D341Med (cell line): ENCODE results near the gene CARMIL3.
"Not testable (repeated sequence)": the region's sequence is repeated elsewhere in the genome, so short reads cannot be mapped to it uniquely, and the experiment has no call there.

Experiments used
- DNase-seq: peaks from one replicate; pipeline ENCODE4 v3.0.0; 2012; ENCODE audit warnings: low spot score

The CARMIL3 gene, protein sequence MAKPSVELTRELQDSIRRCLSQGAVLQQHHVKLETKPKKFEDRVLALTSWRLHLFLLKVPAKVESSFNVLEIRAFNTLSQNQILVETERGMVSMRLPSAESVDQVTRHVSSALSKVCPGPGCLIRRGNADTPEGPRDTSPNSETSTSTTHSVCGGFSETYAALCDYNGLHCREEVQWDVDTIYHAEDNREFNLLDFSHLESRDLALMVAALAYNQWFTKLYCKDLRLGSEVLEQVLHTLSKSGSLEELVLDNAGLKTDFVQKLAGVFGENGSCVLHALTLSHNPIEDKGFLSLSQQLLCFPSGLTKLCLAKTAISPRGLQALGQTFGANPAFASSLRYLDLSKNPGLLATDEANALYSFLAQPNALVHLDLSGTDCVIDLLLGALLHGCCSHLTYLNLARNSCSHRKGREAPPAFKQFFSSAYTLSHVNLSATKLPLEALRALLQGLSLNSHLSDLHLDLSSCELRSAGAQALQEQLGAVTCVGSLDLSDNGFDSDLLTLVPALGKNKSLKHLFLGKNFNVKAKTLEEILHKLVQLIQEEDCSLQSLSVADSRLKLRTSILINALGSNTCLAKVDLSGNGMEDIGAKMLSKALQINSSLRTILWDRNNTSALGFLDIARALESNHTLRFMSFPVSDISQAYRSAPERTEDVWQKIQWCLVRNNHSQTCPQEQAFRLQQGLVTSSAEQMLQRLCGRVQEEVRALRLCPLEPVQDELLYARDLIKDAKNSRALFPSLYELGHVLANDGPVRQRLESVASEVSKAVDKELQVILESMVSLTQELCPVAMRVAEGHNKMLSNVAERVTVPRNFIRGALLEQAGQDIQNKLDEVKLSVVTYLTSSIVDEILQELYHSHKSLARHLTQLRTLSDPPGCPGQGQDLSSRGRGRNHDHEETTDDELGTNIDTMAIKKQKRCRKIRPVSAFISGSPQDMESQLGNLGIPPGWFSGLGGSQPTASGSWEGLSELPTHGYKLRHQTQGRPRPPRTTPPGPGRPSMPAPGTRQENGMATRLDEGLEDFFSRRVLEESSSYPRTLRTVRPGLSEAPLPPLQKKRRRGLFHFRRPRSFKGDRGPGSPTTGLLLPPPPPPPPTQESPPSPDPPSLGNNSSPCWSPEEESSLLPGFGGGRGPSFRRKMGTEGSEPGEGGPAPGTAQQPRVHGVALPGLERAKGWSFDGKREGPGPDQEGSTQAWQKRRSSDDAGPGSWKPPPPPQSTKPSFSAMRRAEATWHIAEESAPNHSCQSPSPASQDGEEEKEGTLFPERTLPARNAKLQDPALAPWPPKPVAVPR (N-terminal part only)

DNA sequence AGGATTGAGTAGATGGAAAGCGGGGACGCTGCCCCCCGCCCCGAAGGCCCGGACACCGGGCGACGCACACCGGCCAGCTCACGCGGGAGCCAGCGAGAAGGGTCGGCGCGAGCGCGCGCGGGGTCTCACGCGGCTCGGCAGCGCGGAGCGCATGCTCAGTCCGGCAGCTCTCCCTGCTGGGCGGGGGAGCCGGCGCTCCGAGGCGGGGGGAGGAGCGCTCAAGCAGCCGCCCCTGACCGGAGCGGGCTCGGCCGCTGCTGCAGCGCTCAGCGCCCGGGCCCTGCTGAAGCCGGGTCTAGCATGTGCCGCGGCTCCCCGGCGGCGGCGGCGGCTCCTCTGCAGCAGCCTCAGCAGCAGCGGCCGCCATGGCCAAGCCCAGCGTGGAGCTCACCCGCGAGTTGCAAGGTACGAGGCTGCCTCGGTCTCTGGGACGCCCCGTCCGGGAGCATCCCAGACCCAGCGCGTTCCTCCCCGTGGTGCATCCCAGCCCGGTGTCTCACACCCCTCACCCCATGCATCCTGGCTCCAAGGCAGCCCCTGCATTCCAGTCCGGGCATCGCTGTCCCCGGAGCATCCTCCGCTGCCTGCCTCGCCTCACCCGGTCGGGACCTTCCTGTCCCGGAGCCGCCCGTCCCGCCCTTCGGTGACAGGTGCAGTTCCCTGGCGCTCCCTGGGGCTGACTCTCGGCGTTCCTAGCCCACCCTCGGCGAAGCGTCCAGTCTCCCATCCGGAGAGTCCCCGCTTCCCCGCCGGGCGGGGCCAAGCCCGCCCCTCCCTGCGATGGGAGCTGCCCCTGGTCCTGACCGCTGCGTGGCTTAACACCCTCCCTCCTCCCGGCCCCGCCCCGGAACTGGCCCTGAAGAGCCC, at the start of gene CARMIL3:
TSS of gene CARMIL3 (plus strand) at position 221 of the 867 bp plus-strand sequence. CDS start at position 366, 145 bp downstream.
- peak; percentile 97 for DNase-seq

DNA sequence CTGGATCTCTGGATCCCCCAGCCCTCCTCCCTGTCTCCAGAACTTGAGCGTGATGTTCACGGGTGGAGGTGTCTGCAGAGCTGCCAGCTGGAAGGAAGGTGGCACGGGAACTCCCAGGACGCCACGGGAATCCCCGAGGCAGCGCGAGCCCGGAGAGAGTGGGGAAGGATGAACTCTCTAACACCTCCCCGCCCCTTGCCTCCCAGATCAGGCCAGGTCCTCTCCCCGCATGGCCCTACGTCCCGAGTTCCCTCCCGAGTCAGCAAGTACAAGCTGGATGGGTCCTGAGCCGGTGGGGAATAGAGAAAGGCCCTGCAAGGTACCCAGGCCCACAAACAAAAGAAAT, 45.4 kb upstream of the CARMIL3 start:
- not testable (repeated sequence) for DNase-seq

DNA sequence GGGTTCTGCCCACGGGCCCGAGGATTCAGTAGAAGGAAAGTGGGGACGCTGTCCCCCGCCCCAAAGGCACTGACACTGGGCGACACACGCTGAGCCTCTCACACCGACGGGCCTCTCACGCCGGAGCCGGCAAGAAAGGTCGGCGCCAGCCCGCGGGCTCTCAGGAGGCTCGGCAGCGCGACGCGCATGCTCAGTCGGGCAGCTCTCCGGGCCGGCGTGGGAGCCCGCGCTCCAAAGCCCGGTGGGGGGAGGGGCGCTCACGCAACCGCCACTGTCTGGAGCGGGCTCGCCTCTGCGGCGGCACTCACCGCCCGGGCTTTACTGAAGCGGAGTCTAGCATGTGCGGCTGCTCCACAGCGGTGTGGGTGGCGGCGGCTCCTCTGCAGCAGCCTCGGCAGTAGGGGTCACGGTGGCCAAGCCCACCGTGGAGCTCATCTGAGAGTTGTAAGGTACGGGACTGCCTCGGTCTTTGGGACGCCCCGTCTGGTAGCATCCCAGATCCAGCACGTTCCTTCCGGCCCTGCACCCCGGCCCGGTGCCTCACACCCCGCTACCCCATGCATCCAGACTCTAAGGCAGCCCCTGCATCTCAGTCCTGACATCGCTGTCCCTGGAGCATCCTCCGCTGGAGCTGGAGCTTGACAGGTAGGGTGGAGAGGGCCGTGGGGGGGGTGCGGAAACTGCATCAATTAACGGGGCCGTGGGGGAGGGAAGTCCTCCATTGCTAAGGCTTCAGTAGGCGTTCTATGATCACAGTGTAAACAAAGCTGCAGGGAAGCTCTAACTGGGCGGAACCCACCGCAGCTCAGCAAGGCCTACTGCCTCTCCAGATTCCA, 44.8 kb upstream of the CARMIL3 start:
- not testable (repeated sequence) for DNase-seq

DNA sequence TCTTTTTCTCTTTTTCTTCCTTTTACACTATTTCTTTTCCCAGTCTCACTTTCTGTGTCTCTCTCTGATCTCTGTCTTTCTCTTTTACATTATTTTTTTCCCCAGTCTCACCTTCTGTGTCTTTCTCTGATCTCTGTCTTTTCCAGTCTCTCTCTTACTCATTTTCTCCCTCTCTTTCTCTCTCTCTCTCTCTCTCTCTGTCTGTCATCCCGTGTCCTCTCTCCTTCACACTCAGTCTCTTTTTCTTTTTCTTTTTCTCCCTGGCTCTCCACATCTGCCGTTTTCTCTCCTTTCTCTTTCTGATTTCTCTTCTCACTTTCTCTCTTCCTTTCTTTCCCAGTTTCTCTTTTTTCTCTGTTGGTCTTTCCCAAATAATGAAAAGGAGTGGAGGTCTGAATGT, 40.8 kb upstream of the CARMIL3 start:
- no peak for DNase-seq

DNA sequence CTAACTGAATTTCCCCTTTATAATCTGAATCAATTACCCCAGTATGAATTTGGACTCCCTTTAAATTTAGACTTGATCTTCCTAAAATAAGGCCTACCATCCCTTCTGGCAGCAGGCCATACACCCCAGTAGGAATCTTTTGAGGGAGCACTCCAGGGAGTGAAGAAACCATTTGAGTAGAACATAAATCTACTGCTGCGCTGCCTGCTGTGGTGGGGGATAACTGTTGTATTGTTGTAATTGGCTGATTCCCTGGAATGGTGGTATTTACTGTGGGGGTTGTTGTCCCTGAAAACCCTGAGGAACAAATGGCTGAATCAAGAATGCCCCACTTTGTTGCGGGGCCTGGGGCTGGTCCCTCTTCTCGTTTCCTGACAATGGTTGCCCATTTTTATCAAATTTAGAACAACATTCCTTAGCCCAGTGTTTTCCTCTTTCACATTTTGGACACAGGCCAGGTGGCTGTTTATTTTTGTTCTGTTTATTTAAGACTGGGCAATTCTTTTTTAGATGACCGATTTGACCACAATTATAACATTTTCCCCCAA, 39.0 kb upstream of the CARMIL3 start:
- DNase-seq = not testable (repeated sequence)

DNA sequence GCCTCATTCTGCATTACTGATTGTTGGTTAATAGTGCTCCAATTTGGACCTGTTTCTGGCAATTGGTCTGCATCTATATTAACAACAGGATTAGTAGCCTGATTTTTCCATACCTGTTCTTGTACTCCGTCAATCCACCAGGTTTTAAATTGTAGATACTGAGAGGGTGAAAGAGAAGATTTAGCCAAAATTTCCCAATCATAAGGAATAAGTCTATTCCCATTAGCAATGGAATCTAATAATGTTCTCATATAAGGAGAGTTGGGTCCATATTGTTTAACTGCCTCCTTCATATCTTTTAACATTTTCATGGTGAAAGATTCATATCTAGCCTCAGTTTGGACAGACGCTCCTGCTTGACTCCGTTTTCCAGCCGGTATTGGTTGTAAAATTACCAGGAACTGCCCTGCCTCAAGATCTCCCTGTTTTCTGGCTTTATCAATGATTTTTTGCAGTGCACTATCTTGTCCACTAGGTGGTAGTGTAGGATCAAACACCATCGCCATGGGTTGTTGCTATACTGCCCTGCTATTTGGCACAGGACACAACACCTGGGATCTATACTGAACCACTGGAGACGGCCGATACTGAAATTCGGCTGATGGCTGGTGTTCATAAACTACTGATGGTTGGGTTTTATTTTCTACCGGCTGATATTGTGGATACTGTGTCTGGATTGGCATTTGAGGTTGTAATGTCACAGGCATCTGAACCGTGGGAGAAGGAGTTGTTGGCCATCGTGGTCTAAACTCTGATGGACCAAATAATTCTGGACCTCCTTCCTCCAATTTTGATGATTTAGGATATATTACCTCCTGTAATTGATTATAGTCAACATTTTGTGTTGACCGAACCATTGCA, 37.9 kb upstream of the CARMIL3 start:
- DNase-seq = peak; percentile 78

DNA sequence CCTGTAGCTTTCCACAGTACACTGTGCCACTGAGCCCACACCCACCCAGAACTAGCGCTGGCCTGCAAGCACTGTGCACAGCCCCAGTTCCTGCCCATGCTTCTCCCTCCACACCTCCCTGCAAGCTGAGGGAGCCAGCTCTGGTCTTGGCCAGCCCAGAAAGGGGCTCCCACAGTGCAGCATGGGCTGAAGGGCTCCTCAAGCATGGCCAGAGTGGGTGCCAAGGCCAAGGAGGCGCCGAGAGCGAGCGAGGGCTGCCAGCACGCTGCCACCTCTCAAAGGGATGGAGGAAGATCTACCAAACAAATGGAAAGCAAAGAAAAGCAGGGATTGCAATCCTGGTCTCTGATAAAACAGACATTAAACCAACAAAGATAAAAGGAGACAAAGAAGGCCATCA, 36.1 kb upstream of the CARMIL3 start:
- not testable (repeated sequence) for DNase-seq

DNA sequence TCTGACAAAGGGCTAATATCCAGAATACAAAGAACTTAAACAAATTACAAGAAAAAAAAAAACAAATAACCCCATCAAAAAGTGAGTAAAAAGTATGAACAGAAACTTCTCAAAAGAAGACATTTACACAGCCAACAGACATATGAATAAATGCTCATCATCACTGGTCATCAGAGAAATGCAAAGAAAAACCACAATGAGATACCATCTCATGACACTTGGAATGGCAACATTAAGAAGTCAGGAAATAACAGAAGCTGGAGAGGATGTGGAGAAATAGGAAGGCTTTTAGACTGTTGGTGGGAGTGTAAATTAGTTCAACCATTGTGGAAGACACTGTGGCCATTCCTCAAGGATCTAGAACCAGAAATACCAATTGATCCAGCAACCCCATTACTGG, 32.8 kb upstream of the CARMIL3 start:
- DNase-seq = not testable (repeated sequence)

DNA sequence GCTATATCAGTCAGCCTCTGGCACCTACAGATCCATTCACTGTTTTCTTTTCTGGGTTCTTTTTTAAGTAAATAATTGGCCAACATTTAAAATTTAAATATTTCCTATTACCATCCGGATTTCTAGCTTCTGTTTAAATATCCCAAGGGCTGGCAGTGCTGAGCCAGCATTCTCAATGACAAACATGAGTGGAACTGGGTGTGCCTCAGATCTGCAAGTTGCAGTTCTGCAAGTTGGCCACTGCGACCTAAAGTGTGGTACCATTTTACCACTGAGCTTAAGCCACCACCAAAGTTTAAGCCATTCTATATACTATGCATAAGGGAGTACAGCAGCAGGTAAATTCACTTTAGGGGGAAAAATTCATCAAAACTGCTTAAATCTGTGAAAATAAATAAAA, 31.9 kb upstream of the CARMIL3 start:
- not testable (repeated sequence) for DNase-seq

DNA sequence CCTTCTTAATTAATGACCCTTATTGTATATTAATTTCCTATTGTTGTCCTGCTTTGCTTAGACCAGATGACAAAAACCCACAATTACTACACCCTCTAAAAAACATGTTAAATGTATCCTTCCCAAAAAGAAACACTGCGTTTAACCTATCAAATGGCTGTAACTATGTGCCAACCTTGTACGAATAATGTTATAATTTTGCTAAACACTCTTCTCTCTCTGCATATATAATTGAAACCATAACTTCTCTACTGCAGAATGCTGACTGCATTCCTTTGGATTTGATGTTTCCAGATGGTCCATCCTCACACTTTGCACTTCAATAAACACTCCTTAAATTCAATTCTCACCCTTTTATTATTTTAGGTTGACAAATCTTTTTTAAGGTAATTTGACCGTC, 31.3 kb upstream of the CARMIL3 start:
- DNase-seq = not testable (repeated sequence)

DNA sequence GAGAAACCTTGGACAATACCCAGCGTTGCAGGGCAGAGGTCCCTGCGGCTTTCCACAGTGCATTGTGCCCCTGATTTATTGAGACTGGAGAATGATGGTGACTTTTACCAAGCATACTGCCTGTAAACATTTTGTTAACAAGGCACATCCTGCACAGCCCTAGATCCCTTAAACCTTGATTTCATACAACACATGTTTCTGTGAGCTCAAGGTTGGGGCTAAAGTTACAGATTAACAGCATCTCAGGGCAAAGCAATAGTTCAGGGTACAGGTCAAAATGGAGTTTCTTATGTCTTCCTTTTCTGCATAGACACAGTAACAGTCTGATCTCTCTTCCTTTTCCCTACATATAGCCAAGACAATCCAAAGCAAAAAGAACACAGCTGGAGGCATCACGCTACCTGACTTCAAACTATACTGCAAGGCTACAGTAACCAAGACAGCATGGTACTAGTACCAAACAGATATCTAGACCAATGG, 26.8 kb upstream of the CARMIL3 start:
- DNase-seq = not testable (repeated sequence)

DNA sequence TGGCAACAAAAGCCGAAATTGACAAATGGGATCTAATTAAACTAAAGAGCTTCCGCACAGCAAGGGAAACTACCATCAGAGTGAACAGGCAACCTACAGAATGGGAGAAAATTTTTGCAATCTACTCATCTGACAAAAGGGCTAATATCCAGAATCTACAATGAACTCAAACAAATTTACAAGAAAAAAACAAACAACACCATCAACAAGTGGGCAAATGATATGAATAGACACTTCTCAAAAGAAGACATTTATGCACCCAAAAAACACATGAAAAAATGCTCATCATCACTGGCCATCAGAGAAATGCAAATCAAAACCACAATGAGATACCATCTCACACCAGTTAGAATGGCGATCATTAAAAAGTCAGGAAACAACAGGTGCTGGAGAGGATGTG, 22.1 kb upstream of the CARMIL3 start:
- DNase-seq = not testable (repeated sequence)

DNA sequence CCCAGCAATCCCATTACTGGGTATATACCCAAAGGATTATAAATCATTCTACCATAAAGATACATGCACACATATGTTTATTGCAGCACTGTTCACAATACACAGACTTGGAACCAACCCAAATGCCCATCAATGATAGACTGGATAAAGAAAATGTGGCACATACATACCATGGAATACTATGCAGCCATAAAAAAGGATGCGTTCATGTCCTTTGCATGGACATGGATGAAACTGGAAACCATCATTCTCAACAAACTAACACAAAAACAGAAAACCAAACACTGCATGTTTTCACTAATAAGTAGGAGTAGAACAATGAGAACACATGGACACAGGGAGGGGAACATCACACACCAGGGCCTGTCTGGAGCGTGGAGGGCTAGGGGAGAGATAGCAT, 20.5 kb upstream of the CARMIL3 start:
- DNase-seq = not testable (repeated sequence)

DNA sequence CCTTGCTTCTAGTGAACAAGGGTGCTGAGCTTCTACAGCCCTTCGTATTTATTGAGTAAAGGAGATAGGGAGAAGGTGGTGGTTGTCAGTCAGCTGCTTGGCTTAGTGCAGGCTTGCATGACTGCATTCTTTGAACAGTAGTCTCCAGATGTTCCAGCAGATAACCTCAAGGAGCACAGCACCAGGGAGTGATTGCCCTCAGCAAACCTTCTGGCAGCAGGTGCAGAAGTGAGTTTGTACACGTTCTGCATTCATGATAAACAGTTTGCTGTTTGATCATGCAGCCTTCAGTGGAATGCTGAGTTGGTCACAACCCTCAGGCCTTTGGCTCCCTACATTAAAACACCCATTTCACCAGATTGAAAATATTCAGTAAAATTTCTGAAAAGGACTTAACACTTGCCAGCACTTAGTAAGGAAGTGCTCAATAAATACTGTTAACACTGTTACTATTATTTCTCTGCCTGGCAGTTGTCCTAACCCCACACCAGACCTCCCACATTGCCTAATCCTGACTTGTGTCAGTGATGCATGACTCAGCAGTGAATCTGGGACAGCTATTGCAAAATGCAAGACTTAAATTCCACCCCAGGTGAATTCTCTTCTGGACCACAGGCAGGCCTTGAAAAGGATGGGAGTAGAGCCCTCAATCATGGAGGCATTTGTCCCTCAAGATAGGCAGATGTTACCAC, 18.9 kb upstream of the CARMIL3 start:
- no peak for DNase-seq

DNA sequence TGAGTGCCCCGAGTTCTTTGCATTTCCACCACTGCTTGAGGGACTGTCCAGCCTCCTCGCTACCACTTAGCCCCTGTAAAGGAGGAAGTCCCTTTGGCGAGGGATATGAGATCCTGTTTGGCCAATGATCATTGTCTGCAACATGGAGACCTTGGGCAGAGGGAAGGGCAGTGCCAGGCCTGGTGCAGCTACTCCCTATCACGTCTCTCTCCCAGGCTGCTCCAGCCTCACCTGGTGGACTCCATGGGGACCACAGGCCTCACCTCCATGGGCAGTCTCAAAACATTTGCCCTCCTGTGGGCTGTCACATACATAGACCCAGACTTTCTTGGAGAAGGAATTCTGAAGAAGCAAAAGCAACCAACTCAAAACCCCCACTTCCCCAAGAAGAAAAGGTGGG, 16.0 kb upstream of the CARMIL3 start:
- DNase-seq = not testable (repeated sequence)

DNA sequence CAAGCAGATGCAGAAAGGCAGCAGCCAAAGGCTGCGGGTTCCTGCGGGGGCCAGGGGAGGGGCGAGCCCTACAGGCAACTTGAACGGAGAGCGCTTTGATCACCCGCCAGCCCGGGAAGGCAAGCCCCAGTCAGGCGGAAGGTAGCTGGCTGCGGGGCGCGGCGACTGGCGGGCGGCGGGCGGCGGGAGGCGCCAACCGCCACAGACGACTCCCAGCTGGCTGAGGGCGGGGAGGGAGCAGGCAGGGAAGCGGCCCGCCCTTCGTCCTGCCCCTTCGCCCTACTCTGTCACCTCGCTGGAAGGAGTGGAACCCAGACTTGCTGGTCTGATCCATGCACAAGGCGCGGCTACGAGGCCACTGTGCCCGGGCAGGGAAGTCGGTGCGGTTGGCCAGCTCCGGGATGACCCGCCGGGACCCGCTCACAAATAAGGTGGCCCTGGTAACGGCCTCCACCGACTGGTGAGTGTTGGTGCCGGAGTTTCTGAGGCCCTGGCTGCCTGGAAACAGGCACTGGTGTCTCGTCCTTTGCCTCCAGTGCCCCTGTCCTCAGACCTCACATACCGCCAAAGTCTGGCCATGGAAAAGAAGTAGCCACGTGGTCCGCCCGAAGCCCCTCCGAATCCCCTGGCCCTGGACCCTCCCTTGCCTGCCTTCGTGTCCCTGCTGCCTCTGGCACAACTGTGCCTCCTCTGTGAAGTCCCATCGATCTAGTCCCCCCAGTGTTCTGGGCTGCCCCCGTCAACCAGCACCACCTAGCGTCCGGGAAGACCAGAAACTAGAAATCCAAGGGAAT, 15.4 kb upstream of the CARMIL3 start:
- peak; percentile 83 for DNase-seq

DNA sequence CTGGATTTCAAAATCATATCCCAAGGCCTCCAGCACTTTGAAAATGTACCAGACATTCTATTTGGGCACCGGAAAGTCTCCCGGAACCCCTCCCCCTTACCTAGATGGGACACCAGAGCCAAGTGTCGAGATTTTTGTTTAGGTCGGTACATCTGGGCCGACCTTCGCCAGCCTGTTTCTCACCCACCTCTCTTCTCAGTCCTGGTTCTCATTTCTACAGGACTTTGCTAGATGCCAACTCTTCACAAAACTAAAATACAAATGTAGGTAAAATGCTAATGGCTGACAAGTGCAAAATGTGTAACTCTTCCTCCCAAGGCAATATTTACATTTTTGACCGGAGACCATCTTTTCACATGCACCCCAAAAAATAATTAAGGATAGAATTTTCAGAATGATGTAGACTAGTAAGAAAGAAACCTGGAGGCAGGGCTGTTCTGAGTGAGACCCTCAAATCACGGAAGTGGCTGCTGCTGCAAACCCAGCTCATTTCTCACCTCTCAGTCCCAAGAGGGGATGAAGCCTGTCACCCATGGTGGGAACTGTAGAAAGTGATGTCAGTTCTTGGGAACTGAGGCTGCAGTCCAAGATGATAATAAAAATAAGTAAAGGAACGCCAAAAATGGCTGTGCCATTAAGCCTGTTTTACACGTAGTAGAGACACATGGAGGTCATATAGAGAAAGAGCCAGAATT, 14.7 kb upstream of the CARMIL3 start:
- DNase-seq = not testable (repeated sequence)
